ENCODE data around the gene CYTH4.

GRCh38 chr22:37355174-37355573 lies 72.9 kb downstream of the CYTH4 start:
- TF ChIP-seq CTCF (IDR thresholded peaks at IDR 0.05) (no peak), POLR2A (IDR thresholded peaks at IDR 0.05) (no peak)
